ENCODE results near the gene BCL6.

Gene BCL6

DNA sequence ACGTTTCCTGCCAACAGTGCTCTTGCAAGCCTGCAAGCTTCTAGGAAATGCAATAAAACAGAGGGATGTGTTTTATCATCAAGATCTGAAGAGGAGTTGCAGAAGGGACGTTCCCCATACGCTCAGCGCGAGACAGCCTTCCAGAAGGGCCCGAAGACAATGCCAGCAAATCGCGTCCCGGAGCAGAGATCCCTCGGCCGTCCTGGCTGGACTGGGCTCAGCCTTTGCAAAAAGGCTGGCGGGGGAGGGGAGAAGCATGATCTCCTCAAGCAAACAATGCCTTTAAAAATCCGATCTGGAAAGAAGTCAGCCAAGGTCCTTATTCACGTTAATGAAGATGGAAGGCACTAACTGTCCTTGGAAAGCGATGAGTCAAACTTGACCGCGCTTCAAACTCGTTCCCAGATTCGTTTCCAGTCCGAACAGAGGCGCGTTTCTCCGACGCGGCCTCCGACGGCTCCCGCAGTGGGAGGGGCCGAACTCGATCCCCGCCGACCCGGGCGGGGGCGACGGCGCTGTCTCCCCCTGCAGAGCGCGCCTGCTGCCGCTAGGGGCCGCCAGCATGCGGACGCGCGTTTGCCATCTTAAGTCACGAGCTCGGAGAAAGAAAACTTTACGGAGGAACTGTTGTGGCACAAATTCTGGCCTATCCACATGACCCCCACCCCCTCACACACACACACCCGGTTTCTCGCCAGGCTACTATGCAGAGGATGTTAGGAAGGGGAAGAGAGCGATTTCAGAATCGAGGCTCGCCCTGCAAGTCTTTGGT is 5.5 kb downstream of the BCL6 start:
- peak in 2 of 3 donors; percentile 60 to 76 for DNase-seq (ENCODE audit: low read depth in 3 of 3, low spot score in 1 of 3)

DNA sequence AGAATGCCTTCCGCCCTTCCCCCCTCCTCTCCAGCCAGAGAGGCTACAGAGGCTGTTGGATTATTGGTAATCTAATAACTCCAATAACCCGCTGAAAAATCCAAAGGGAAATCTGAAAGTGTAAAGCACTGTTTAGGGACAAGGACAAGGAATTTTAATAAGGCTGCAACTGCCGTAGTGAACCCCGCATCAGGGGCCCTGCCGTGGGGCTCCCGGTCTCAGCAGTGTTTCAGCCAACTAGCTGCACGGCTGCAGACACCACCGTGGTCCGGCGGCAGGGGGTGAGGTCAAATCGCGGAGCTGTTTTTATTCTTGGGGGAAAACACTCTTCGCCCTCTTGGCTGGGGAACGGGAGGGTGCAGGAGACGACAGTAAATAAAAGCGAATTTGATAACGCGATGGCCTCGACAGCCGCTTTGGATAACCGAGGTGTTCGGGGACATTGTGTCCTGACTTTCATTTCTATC is 6.1 kb downstream of the BCL6 start:
- DNase-seq (ENCODE audit: low read depth in 3 of 3, low spot score in 1 of 3): no peak

DNA sequence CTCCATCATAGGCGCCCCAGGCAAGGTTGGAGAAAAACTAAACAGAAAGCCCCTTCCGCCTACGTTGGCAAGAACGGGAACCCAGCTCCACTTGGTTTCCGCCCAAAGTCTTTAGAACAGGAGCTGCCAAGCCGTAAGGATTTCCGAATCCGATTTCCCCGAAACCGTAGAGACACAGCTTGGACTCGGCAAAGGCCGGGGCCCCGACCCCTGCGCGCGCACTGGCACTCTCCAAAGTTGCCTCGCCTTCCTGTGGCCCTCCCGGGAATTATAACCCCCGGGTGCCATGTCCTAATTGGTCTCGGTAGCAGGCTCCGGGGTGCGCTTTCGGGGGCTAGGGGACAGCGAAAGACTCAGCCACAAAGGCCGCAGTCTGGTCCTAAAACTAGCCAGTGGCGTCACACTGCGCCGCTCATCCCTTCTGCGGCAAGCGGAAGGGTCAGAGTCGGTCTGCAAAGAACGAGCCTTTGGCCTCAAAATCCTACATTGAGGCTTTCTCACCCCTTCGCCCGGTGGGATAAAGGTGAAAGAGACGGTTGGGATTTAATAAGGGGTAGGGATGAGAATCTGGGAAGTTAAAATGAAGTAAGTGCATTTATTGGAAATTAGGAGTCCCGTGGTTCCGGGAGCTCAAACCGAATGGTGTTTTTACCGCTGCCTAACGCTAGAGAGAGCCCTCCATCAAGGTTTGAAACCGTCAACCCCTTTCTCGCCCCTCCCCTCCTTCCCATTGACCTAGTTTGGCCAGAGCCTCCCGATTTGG is 6.8 kb downstream of the BCL6 start:
- DNase-seq (ENCODE audit: low read depth in 3 of 3, low spot score in 1 of 3): peak in 1 of 3 donors; percentile 30

DNA sequence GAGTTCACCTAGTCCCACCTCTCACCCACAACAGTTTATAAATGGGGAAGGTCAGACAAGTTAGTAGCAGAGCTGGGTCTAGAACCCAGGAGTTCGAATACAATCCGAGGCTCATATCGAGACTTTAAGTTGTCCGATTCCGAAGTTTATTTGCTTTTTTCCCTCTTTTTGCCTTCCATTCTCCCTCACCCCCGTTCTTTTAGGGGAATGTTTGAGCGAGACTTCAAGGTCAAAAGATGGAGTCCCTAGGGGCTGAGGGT is 7.3 kb downstream of the BCL6 start:
- DNase-seq (ENCODE audit: low read depth in 3 of 3, low spot score in 1 of 3): no peak

DNA sequence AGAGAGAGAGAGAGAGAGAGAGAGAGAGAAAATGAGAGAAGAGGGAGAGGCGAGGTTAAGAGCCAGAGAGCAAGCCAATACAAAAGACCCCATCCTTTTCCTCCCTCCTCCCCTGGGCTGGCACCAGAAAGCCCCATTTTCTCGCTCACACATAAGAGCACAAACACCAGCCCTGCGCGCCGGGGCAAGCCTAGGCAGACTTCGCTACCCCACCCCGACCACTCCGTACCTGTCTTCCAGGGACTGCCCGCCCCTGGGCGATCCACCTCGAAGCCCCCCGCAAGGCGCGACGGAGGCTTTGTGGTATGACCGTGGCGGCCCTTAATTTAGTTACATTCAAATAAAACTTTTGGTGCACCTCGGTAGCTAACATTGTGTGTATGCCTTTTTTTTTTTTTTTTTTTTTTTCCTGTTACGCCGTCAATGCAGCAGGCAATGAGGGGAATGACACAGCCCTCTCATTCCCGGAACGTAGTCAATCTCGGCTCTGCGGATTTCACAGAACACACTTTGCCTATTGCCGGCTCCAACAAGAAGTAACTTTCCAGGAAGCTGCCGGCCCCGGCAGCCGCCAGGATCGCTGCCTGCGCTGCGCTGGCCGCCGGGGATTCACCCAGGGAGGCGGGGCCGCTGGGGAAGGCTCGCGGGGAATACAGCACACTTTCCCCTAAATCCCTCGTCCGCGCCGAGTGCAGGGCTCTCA is 7.7 kb downstream of the BCL6 start:
- peak in 1 of 3 donors; percentile 37 for DNase-seq (ENCODE audit: low read depth in 3 of 3, low spot score in 1 of 3)

DNA sequence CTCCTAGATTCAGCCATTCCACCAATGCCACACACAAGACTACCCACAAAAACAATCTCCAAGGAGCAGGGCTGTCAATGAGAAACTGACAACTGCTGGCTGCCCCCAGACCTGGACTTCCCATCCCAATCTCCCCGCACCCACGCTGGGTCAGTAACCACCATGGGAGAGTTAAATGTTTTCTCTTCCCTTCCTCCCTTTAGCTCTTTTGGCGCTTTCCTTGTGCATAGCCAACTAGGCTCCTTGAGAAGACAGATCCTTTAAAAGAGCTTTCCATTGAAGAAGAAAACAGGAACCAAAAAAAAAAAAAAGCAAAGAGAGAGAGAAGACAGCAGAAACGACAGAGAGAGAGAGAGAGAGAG is 8.3 kb downstream of the BCL6 start:
- DNase-seq (ENCODE audit: low read depth in 3 of 3, low spot score in 1 of 3): no peak

DNA sequence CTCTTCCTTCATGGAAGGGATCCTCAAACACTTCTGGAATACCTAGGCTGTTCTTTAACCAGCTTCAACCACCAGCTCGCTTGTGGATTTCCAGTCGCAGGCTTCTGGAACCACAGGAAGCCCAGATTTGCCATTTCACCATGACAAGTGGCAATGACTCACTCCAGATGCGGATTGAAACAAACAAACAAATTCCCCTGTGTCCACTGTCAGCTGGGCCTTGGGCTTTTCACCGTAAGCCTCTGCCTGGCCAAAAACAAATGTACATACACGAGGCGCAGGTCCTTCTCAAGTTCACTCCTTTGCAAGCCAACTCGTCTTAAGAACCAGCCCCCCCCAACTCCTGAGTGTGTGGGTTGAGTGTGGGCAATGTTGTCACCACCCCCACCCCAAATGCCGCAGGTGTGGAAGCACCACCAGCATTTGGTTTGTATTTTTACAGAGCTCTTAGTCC is 8.8 kb downstream of the BCL6 start:
- no peak for DNase-seq (ENCODE audit: low read depth in 3 of 3, low spot score in 1 of 3)

DNA sequence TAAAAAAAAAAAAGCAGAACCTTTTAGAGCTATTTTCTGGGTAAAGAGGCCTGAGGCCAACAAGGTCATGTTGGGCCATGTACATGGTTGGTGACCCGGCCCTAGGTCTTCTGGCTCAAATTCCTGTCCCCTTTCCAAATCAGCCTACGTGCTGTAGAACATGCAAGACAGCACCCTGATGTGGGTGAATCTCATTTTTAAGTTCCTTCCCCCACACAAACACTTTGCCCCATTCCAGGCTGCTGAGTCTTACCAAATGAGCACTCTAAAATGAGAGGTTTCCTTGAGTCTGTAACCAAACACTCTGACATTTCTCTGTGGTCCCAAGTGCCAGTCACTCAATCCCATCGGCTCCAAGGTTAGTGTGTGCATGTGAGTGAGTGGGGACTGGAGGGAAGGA is 9.4 kb downstream of the BCL6 start:
- DNase-seq (ENCODE audit: low read depth in 3 of 3, low spot score in 1 of 3): no peak

DNA sequence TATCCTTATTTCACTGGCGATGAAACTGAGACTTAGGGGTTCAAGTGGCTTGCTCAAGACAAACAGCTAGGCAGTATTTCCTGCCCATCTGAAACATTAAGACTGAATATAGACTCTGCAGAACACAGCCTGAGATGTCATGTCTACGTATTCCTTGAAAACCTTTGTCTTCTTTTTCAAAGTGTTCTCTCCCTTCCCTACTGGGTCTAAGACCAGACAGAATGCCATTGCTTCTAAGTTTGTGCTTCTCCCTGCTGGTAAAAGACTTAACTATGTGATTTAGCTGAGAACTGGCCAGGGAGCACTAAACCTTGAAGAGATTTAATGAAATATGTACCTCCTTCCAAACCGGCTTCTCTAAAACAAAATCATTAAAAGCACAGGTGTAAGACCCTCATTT is 9.9 kb downstream of the BCL6 start:
- no peak for DNase-seq (ENCODE audit: low read depth in 3 of 3, low spot score in 1 of 3)

DNA sequence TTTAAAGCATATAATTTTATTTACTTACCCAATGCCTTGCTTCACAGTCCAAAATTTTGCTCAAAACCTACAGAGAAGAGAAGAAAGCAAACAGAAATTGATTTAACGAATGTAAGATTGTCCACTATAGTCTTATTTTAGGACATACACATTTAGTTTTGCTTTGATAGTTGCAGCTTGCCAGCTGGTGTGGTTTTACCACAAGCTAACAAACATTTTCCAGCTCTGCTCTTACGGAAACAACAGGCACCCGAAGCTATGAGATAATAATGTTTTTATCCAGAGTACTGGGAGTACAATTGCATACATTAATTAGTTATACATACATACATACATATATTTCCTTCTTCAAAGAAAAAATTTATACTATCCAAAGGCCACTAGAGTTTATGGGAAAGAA is 10.4 kb downstream of the BCL6 start:
- DNase-seq (ENCODE audit: low read depth in 3 of 3, low spot score in 1 of 3): no peak

DNA sequence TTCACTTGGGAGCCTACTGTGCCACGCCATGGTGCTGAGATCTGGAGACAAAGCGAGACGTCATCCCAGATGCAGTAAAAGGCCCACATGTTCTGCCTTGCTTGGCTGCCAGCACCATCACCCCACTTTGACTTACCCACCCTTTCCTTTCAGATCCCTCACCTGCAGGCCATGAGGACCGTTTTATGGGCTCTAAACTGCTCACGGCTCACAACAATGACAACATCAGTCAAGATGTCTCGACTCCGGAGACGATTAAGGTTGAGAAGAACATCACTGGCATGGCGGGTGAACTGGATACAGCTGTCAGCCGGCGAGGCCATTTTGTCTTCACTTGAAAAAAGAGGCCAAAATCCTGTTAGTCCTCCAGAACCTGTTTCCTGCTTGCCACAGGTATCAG is 11.9 kb downstream of the BCL6 start:
- DNase-seq (ENCODE audit: low read depth in 3 of 3, low spot score in 1 of 3): no peak

DNA sequence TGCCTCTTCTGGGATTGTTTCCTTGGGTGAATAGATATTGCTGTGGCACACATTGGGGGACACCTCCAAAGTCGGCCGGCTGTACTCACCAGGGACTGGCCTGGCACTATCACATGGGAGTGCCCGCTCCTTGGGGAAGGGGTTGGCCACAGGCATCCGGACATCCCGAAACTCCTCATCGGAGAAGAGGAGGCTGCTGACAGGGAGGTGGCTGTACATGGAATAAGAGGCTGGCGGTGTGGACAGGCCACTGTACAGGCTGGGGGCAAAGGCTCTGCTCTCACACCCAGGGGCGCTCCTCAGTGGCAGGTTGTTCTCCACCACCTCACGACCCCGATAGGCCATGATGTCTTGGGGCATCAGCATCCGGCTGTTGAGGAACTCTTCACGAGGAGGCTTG is 15.7 kb downstream of the BCL6 start:
- no peak for DNase-seq (ENCODE audit: low read depth in 3 of 3, low spot score in 1 of 3)

DNA sequence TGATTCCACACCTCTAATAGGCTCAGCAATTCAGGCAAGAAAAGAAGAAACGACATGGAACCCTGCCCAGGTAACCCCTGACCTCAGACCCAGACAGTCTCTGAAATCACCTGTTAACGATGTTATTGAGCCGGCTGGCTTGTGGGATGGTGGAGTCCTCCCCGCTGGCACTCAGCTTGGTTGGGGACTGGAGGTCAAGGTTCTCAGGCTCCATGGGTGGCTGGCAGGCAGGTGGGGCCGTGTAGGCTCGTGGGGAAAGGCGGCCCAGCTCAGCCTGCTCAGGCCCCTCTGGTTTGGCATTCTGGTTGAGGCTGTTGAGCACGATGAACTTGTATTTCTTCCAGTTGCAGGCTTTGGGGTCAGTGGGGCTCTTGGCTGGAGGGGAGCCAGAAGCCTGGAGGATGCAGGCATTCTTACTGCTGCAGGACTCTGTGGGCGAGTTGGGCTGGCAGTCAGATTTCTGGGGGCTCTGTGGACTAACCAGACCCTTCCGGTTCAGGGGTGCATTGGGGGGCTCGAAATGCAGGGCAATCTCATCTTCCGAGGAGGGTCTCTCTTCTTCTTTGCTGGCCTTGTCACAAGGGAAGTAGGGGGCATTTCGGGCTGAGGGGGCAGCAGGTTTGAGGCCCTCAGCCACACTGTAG is 16.2 kb downstream of the BCL6 start:
- DNase-seq (ENCODE audit: low read depth in 3 of 3, low spot score in 1 of 3): no peak

DNA sequence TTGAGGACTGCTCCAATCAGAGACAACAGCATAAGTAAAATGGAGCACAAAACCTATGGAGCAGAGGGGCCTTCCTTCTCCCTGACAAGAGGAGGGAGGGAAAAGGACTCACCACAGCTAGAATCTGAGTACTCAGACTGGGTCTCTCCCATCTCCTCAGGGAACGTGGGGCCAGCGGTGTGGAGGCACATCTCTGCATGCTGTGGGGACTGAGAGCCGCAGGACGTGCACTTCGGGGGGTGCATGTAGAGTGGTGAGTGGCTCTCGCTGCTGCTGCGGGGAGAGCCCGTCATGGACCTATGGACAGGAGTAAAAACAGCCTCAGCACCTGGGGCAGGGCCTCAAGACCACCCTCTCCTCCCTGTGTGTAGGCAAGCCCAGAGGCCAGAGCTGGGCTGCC is 17.0 kb downstream of the BCL6 start:
- no peak for DNase-seq (ENCODE audit: low read depth in 3 of 3, low spot score in 1 of 3)

DNA sequence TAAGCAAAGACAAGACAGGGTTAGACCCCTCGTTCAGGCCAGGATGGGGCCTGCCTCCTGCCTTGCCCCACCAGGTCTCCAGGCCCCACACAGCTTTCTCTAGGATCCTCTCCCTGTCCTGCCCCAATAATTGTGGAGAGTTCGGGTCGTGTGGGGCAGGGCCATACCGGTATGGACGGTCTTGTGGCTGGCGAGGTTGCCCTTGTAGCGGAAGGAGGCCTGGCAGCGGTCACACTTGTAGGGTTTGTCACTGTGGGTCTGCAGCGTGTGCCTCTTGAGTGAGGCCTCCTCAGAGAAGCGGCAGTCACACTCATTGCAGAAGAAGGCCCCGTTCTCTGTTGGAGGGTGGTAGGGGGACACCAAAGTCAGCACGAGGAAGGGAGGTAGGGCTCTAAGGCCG is 18.7 kb downstream of the BCL6 start:
- no peak for DNase-seq (ENCODE audit: low read depth in 3 of 3, low spot score in 1 of 3)

DNA sequence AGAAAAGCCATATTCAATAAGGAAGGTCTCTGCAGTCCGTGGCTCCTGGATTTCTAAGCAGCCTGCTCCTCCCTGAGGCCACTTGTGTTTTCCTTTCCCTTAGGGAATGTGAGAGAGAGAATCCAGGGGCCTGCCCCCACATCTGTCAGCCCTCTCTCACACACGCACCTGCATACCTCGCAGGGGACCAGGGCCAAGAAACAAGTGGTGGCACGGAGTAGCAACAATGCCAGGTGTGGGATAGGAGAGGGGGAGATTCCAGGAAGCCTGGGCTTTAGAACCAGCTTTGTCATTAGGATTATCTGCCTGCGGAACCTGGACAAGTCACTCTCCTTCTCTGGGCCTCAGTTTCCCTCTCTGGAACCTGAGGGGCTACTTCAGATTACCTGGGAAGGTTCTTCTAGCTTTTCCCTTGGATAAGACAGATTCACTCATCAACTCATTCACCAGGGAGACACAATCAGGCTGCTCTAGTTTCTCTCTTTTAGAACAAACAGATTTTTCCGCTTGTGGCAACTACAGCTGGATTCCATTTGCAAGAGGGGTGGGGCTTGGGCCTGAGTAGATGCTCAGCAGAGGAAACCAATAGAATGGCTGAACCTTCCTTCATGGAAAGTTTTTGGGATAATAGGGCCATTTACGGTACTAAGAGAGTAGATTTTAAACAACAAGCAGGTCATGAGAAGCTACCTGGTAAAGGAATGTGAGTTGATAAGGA is 19.5 kb downstream of the BCL6 start:
- no peak for DNase-seq (ENCODE audit: low read depth in 3 of 3, low spot score in 1 of 3)

DNA sequence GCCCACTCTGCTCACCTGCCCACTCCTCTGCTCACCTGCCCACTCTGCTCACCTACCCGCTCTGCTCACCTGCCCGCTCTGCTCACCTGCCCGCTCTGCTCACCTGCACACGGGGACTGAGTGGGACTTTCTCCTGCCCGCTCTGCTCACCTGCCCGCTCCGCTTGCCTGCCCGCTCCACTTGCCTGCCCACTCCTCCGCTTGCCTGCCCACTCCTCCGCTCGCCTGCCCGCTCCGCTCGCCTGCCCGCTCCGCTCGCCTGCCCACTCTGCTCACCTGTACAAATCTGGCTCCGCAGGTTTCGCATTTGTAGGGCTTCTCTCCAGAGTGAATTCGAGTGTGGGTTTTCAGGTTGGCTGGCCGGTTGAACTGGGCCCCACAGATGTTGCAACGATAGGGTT is 20.0 kb downstream of the BCL6 start:
- DNase-seq (ENCODE audit: low read depth in 3 of 3, low spot score in 1 of 3): no peak

DNA sequence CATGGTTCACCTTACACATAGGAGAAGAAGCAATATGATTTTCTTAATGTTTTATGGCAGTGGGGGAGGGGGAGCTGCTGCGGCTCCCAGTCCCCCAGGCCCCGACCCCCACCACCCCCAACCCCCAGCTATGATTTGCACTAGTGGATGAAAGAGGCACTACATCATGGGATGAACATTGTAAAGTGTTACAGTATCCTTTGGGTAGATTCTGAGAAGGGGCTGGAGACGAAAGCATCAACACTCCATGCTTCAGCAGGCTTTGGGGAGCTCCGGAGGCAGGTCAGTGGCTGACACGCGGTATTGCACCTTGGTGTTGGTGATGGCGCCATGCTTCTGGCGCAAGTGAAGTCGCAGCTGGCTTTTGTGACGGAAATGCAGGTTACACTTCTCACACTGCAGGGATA is 23.1 kb downstream of the BCL6 start:
- DNase-seq (ENCODE audit: low read depth in 3 of 3, low spot score in 1 of 3): no peak

DNA sequence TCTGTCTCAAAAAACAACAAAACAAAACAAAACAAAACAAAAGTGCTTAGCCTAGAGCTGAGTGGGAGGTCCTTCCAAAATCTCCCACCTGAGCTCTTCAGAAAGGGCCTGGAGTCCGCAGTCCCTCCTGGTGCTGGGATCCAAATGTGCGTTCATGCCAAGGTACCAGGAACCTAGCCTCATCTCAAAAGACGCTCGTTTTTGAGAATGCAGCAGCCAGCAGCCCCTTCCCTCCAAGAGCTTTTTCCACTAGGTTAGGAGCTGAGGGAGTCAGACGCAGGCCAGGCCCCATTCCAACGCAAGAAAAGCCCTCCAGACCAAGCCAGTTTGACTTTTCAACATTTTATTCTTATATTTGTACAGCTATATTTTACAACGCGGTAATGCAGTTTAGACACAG is 24.2 kb downstream of the BCL6 start:
- DNase-seq (ENCODE audit: low read depth in 3 of 3, low spot score in 1 of 3): no peak

DNA sequence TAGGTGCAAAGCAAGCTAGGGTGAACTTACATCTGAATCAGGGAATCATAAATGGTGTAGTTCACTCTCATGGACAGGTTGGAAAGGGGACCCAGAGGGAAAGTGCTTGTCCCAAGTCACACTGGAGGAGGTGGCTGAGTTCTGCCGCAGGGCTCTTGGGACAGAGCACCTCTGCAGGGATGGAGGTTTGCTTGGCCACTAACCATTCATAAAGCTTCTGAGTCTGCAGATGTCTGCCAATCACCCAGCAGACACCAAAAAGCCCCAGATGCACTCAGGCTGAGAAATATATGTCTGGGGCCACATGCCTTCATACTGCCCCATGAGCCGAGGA is 25.0 kb downstream of the BCL6 start:
- DNase-seq (ENCODE audit: low read depth in 3 of 3, low spot score in 1 of 3): no peak

DNA sequence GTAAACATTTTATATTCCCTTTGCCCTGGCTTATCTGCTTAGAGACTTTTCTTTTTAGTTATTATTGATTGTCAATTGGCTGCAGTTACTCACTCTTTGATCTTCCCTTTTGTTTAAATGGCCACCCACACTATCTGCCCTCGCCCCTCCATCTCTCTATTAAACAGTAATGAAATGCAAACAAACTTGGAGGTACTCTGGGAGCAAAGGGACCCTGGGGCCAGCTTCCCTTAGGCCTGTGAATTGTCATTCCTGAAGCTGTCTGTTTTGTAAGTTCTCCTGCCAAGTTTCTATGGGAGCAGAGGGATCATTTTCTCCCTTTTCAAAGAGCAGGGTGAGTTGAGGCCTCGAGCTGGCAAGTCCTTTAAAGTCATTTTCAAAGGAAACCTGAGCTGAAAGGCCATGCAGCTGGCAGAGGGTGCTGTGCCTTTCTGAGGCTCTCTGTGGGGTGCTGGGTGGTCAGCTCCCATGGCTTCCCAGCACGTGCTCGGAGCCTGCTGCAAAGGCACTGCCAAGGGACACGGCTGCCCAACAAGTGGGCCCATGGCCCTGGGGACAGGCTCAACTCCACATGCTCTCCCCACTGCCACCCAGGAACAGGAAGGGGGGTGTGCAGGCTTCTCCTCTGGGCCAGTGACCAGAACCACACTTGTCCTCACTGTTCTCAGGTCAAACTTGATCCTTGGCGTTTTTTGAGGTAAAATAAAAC is 25.5 kb downstream of the BCL6 start:
- no peak for DNase-seq (ENCODE audit: low read depth in 3 of 3, low spot score in 1 of 3)
